Fibroblast of villous mesenchyme (primary cell): ENCODE results near the gene ANGPTL4. TPM values are rescaled to one million over a fixed set of nuclear protein-coding genes. Genes with fewer than 3 reads are reported as not detected.
"Not testable (repeated sequence)": the region's sequence is repeated elsewhere in the genome, so short reads cannot be mapped to it uniquely, and the experiment has no call there.

Experiments
- DNase-seq: peaks from one replicate; pipeline ENCODE4 v3.0.0-alpha.2; 2010; ENCODE audit warnings: low read depth
- H3K4me3 ChIP-seq: 2 replicates; pipeline ENCODE4 v1.5.1; 2011; ENCODE audit warnings: low read depth, mild to moderate bottlenecking, low read length
- total RNA-seq: library from RNA; depleted of rRNA; stranded (reverse); fragments of >200 nt; gene quantifications from 2 replicates; pipeline ENCODE4 v1.2.3, GENCODE V29; 2012
- TF ChIP-seq, protein P1 (sequence below): IDR thresholded peaks from 2 replicates; pipeline ENCODE4 v1.5.1; 2012; ENCODE audit warnings: low read depth, mild to moderate bottlenecking, low read length; ENCODE audit not compliant: insufficient read depth

The ANGPTL4 gene
- total RNA-seq, 1 donor = 1.3 TPM

GRCh38 chr19:8403820-8404109 is 39.8 kb downstream of the ANGPTL4 start:
- no peak for DNase-seq
- H3K4me3 ChIP-seq = no peak overlapping the region
- TF ChIP-seq, protein P1, sequence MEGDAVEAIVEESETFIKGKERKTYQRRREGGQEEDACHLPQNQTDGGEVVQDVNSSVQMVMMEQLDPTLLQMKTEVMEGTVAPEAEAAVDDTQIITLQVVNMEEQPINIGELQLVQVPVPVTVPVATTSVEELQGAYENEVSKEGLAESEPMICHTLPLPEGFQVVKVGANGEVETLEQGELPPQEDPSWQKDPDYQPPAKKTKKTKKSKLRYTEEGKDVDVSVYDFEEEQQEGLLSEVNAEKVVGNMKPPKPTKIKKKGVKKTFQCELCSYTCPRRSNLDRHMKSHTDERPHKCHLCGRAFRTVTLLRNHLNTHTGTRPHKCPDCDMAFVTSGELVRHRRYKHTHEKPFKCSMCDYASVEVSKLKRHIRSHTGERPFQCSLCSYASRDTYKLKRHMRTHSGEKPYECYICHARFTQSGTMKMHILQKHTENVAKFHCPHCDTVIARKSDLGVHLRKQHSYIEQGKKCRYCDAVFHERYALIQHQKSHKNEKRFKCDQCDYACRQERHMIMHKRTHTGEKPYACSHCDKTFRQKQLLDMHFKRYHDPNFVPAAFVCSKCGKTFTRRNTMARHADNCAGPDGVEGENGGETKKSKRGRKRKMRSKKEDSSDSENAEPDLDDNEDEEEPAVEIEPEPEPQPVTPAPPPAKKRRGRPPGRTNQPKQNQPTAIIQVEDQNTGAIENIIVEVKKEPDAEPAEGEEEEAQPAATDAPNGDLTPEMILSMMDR = no peak

- DNase-seq = no peak
- TF ChIP-seq, protein P1 = no peak
- no peak overlapping the region for H3K4me3 ChIP-seq
Observed at GRCh38 chr19:8404391-8405151, 40.6 kb downstream of the ANGPTL4 start.

DNA sequence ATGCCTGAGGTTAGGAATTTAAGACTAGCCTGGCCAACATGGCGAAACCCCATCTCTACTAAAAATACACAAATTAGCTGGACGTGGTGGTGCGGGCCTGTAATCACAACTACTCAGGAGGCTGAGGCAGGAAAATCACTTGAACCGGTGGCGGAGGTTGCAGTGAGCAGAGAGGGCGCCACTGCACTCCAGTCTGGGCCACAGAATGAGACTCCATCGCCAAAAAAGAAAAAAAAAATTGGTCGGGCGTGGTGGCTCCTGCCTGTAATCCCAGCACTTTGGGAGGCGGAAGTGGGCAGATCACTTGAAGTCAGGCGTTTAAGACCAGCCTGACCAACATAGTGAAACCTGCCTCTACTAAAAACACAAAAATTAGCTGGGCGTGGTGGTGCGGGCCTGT is 46.8 kb downstream of the ANGPTL4 start:
- H3K4me3 ChIP-seq, DNase-seq: not testable (repeated sequence)

- peak; percentile 98 for DNase-seq
- TF ChIP-seq, protein P1 = peak; percentile 49
- peak within 1 kb of the TSS; percentile 72 for H3K4me3 ChIP-seq
Observed at GRCh38 chr19:8412783-8413628, 49.1 kb downstream of the ANGPTL4 start, which contains the start of gene MARCHF2. TSS of gene MARCHF2 (plus strand) at chr19:8413305. CDS start at chr19:8421841, 8,536 bp downstream.

DNA sequence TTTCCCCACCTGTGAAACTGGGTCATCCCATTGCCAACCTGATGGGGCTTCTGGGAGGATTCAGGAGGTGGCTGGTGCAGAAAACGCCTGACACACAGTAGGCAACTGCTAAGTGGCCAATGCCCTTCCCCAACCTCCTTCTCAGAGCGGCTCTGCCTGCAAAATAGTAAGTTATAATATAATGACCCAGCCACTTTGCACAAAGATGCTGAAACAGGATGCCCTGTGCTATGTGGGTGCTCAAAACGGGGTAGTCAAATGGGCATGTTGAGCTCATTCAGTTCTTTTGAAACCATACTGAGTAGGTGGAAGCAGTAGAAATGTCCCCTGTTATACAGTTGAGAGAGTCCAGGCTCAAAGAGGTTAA is 49.7 kb downstream of the ANGPTL4 start:
- H3K4me3 ChIP-seq = peak overlapping the region; percentile 72
- DNase-seq = no peak
- TF ChIP-seq, protein P1 = no peak

- TF ChIP-seq, protein P1 = no peak
- no peak for DNase-seq
- no peak overlapping the region for H3K4me3 ChIP-seq
Observed at GRCh38 chr19:8416796-8417195, 52.8 kb downstream of the ANGPTL4 start.
